Mesothelial cell of epicardium (in vitro differentiated cells): Measurements from ENCODE around the gene SLC24A1. TPM values are rescaled to one million over a fixed set of nuclear protein-coding genes. Genes with fewer than 3 reads are reported as not detected.

ENCODE experiments used
- DNase-seq, 2 experiments: peaks; one replicate each; pipeline ENCODE4 v3.0.0; 2021; ENCODE audit warnings: low spot score in 2 of 2; ENCODE audit not compliant: unreplicated experiment in 2 of 2
- H3K27ac Mint-ChIP-seq: 2 replicates; pipeline ENCODE4 v1.8.0; 2021; ENCODE audit warnings: mixed read lengths
- H3K27me3 Mint-ChIP-seq: 2 replicates; pipeline ENCODE4 v1.8.0; 2021; ENCODE audit warnings: low read depth, mixed read lengths
- H3K36me3 Mint-ChIP-seq: 2 replicates; pipeline ENCODE4 v1.8.0; 2021; ENCODE audit warnings: mixed read lengths
- H3K4me1 Mint-ChIP-seq: 2 replicates; pipeline ENCODE4 v1.8.0; 2021; ENCODE audit warnings: mixed read lengths
- H3K4me3 Mint-ChIP-seq: 2 replicates; pipeline ENCODE4 v1.8.0; 2021; ENCODE audit warnings: mild to moderate bottlenecking, moderate library complexity, mixed read lengths
- H3K9me3 Mint-ChIP-seq: 2 replicates; pipeline ENCODE4 v1.8.0; 2021; ENCODE audit warnings: mixed read lengths
- CTCF ChIP-seq: fragments of 200-600 bp; sonication (generic); IDR thresholded peaks from one replicate; pipeline ENCODE4 v1.5.0; 2021; ENCODE audit warnings: antibody characterized with exemption; ENCODE audit not compliant: unreplicated experiment
- total RNA-seq: library from RNA; stranded (reverse); gene quantifications from 3 replicates; pipeline ENCODE4 v1.2.1, GENCODE V29; 2021

Gene SLC24A1
- total RNA-seq, 1 donor from 2014 or later = 22.8 TPM

- no peak overlapping the region for H3K27ac Mint-ChIP-seq
- H3K27me3 Mint-ChIP-seq = peaks cover 2% of the 10 kb centered on the region
- no peaks in the 10 kb centered on the region for H3K9me3 Mint-ChIP-seq
- H3K4me1 Mint-ChIP-seq = no peaks in the 10 kb centered on the region
- no peak for TF ChIP-seq CTCF
- DNase-seq = no peak
- peaks cover 1% of the 10 kb centered on the region for H3K36me3 Mint-ChIP-seq
- no peak overlapping the region for H3K4me3 Mint-ChIP-seq
These were observed 9.0 kb downstream of the SLC24A1 start for GRCh38 chr15:65630760-65631159.

- DNase-seq = no peak
- H3K4me1 Mint-ChIP-seq = no peaks in the 10 kb centered on the region
- peaks cover 5% of the 10 kb centered on the region for H3K27me3 Mint-ChIP-seq
- H3K36me3 Mint-ChIP-seq = no peaks in the 10 kb centered on the region
- TF ChIP-seq CTCF = no peak
- H3K27ac Mint-ChIP-seq = no peak overlapping the region
- no peaks in the 10 kb centered on the region for H3K9me3 Mint-ChIP-seq
- no peak overlapping the region for H3K4me3 Mint-ChIP-seq
These were observed 9.8 kb downstream of the SLC24A1 start for GRCh38 chr15:65631503-65631902.

DNA sequence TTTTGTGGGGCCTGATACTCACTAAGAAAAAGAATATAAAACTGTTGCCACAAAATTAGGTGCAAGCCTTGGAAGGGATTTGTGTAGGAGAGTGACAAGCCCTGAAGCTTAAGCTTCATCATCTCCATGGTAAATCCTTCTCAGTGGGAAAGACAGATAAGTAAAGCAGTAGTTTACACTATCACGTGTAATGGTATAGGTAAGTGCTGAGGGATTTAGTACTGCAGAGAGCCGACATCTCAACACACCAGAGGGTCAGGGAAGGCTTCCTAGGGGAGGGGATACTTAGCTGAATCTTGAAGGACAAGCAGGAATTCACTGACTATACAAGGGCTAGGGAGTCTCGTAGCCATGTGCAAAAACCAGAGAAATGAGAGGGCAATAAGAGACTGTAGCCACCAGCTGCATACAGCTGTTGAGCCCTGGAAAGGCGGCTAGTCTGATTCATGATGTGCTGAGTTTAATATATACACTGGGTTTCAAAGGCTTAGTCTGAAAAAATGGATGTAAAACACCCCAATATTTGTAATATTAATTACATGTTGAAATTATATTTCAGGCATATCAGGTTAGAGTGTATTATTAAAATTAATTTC, 11.1 kb downstream of the SLC24A1 start:
- no peak for TF ChIP-seq CTCF
- no peaks in the 10 kb centered on the region for H3K36me3 Mint-ChIP-seq
- H3K27me3 Mint-ChIP-seq = peaks cover 5% of the 10 kb centered on the region
- H3K27ac Mint-ChIP-seq = no peak overlapping the region
- H3K9me3 Mint-ChIP-seq = no peaks in the 10 kb centered on the region
- DNase-seq = no peak
- H3K4me1 Mint-ChIP-seq = peaks cover 5% of the 10 kb centered on the region
- no peak overlapping the region for H3K4me3 Mint-ChIP-seq

DNA sequence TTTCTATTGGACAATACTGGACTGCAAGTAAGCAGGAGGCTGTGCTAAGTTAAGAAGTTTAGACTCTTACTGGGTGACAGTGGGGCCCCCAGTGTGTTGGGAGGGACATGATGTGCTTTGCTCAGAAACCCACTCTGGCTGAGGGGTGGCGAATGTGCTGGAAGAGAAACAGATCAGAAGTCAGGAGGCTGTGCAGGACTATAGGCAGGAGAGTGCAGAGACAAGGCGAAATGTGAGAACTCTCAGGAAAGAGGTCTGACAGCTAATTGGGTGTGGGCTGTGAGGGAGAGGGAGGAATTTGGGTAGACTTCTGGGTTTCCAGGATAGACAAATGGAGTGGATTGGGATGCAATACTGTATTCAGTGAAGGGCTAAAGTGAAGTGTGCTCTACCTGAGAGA, 12.0 kb downstream of the SLC24A1 start:
- no peaks in the 10 kb centered on the region for H3K36me3 Mint-ChIP-seq
- H3K9me3 Mint-ChIP-seq = no peaks in the 10 kb centered on the region
- peaks cover 5% of the 10 kb centered on the region for H3K27me3 Mint-ChIP-seq
- no peak overlapping the region for H3K4me3 Mint-ChIP-seq
- peaks cover 14% of the 10 kb centered on the region for H3K4me1 Mint-ChIP-seq
- H3K27ac Mint-ChIP-seq = no peak overlapping the region
- DNase-seq = no peak
- no peak for TF ChIP-seq CTCF

DNA sequence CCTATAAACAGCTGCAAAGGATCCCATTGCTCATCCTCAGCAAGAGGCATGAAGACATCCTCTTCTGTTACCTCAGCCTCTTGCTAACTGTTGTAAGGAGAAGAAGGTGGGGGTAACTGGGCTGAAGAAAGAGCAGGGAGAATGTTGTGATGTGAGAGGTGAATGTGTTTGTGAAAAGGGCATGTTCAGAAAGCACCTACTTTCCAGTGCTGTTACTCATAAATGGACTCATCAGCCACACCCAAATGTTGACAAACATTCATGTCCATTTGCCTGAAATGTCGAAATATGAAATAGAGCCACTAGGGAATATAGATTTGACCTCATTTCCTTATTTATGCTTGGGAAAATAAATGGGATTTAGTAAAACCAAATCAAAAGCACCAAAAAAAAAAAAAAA, 12.6 kb downstream of the SLC24A1 start:
- DNase-seq = no peak
- peaks cover 15% of the 10 kb centered on the region for H3K4me1 Mint-ChIP-seq
- no peak overlapping the region for H3K4me3 Mint-ChIP-seq
- H3K27me3 Mint-ChIP-seq = peaks cover 5% of the 10 kb centered on the region
- no peaks in the 10 kb centered on the region for H3K36me3 Mint-ChIP-seq
- no peak for TF ChIP-seq CTCF
- H3K9me3 Mint-ChIP-seq = no peaks in the 10 kb centered on the region
- H3K27ac Mint-ChIP-seq = no peak overlapping the region

GRCh38 chr15:65638109-65638508, 16.4 kb downstream of the SLC24A1 start:
- no peak overlapping the region for H3K4me3 Mint-ChIP-seq
- no peaks in the 10 kb centered on the region for H3K36me3 Mint-ChIP-seq
- H3K27ac Mint-ChIP-seq = peak overlapping the region; percentile 45
- TF ChIP-seq CTCF = no peak
- H3K27me3 Mint-ChIP-seq = peaks cover 5% of the 10 kb centered on the region
- no peaks in the 10 kb centered on the region for H3K9me3 Mint-ChIP-seq
- no peak for DNase-seq
- peaks cover 15% of the 10 kb centered on the region for H3K4me1 Mint-ChIP-seq
